GM21717 (cell line): ENCODE measurements around the gene GFOD2.
"Not testable (repeated sequence)": the region's sequence is repeated elsewhere in the genome, so short reads cannot be mapped to it uniquely, and the experiment has no call there.

ENCODE experiments used
- ATAC-seq: cut with Tn5 transposase; IDR thresholded peaks from one replicate; pipeline ENCODE4 v1.9.1; 2021; ENCODE audit warnings: mild to moderate bottlenecking, moderate library complexity; ENCODE audit not compliant: unreplicated experiment

GFOD2 gene

GRCh38 chr16:67707210-67707609, 11.9 kb downstream of the GFOD2 start:
- no peak for ATAC-seq

DNA sequence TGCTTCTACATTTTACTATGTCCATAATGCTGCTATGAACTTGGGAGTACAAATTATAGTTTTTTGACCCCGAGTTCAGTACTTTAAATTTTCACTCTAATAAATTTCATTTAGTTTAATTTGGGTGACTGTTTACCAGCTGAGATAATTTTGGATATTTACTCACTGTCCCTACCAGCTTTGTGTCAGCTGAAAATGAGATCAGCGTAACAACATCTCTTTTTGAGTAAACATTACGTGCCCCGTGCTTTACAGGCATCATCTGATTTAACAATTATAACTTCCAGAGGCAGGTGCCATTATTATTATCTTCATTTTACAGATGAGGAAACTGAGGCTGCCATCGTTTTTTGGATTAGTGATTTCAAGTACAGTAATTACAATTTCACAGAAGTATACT, 15.0 kb downstream of the GFOD2 start:
- ATAC-seq: no peak

GRCh38 chr16:67703626-67704025, 15.5 kb downstream of the GFOD2 start:
- no peak for ATAC-seq

DNA sequence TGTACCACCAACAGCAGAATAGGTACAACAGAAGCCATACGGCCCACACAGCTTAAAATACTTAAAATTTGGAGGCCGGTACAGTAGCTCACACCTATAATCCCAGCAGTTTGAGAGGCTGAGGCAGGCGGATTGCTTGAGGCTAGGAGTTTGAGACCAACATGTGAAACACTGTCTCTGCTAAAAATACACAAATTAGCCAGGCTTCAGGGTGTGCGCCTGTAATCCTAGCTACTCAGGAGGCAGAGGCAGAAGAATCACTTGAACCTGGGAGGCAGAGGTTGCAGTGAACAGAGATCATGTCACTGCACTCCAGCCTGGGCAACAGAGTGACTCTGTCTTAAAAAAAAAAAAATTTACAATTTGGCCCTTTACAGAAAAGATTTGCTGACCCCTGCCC, 17.0 kb downstream of the GFOD2 start:
- no peak for ATAC-seq

GRCh38 chr16:67701420-67701819, 17.7 kb downstream of the GFOD2 start:
- ATAC-seq: no peak

DNA sequence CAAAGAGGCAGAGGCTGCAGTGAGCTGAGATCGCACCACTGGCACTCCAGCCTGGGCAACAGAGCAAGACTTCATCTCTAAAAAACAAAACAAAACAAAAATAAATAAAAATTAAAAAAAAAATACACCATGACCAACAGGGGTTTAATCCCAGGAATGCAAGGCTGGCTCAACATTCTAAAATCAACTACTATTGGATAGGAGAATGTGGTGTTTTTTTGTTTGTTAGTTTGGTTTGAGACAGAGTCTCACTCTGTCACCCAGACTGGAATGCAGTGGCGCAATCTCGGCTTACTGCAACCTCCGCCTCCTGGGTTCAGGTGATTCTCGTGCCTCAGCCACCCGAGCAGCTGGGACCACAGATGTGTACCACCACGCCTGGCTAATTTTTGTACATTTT, 19.9 kb downstream of the GFOD2 start:
- no peak for ATAC-seq

- ATAC-seq: no peak
These were observed 21.5 kb downstream of the GFOD2 start for GRCh38 chr16:67697422-67698185.

GRCh38 chr16:67694611-67695010, 24.5 kb downstream of the GFOD2 start:
- ATAC-seq: no peak

- ATAC-seq: not testable (repeated sequence)
These were observed 25.4 kb downstream of the GFOD2 start for GRCh38 chr16:67693517-67694285.

DNA sequence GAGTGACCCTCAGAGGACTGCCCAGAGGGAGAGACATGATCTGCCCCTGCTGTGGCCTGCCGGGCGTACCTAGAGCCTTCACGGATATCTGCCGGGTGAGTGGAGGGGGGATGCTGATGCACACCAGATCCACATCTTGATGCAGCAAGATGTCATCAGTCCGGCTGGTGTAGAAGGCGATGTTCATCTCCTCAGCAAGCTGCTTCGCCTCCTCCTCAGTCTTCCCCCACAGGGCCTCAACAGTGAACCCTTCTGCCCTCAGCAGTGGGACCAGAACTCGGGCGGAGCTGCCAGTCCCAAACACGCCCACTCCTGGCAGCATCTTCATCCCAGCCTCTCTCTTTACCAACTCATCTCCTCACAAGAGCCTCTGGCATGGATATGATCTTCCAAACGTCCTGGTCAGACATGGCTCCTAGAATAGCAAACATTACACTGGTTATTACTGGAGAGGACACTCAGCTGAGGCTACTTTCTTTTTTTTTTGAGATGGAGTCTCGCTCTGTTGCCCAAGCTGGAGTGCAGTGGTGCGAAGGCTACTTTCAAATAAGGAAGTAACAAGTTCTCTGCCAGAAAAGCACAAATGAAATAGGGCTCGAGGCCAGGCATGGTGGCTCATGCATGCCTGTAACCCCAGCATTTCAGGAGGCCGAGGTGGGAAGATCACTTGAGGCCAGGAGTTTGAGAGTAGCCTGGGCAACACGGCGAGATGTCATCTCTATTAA, 33.6 kb downstream of the GFOD2 start:
- no peak for ATAC-seq

- no peak for ATAC-seq
These were observed 35.3 kb downstream of the GFOD2 start for GRCh38 chr16:67683767-67684166.

- no peak for ATAC-seq
These were observed 38.9 kb downstream of the GFOD2 start for GRCh38 chr16:67679935-67680897.

- ATAC-seq: no peak
These were observed 40.6 kb downstream of the GFOD2 start for GRCh38 chr16:67678354-67679023.

DNA sequence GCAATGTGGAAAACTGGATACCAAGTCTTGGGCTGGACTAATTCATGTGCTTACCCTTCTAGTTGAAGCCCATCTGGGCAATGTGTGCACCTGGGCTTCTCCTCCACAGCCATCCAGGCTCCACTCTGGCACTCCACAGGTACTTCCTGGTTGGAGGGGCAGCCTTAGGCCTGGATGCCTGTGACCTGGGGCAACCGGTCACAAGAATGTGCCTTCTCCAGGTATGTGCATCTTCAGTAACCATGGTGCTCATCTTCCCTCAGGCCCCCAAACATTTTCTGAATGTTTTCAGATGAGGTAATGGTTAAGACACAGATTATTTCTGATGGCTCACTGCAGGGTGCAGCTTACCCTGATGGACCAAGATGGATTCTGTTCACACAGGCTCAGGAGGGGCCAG, 41.4 kb downstream of the GFOD2 start:
- ATAC-seq: no peak

GRCh38 chr16:67676939-67677338, 42.2 kb downstream of the GFOD2 start:
- ATAC-seq: no peak

GRCh38 chr16:67676516-67676915, 42.6 kb downstream of the GFOD2 start:
- ATAC-seq: no peak

- ATAC-seq: no peak
These were observed 43.1 kb downstream of the GFOD2 start for GRCh38 chr16:67675999-67676398.

- ATAC-seq: no peak
These were observed 43.6 kb downstream of the GFOD2 start for GRCh38 chr16:67675579-67675935.

GRCh38 chr16:67674851-67675578, 44.1 kb downstream of the GFOD2 start:
- ATAC-seq: no peak
